ENCODE results near the gene EIF1B. TPM values are rescaled to one million over a fixed set of nuclear protein-coding genes. Genes with fewer than 3 reads are reported as not detected.

Gene EIF1B
- total and polyA plus RNA-seq, 2 of the 13 experiments (the other 11 are each of a cell fraction or from before 2014, with no cell fraction given): 12.7 to 29.1 TPM

DNA sequence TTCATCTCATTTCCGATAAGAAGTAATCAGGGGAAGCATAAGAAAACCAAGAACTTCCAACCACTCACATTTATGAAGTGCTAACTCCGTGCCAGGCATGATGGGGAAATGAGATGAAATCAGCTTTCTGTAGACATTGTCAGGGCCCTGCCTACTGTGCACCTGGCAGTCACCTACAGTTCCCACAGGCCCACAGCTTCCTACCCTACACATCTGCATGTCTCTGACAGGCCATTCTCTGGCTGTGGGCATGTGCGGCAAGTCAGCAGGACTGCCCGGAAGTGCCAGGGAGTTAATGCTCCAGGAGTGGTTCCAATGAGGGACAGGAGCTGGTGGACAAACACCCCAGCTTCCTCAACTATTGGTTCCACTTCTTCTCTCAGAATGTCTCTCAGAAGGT is 24.3 kb downstream of the EIF1B start:
- no TSS peak for BruUV-seq (replicated peaks)
- no peak for ATAC-seq

More for the DNA sequence above, 24.3 kb downstream of the EIF1B start:
- intact Hi-C loops (cut with micrococcal nuclease; ENCODE audit: unreplicated experiment) (no loop called here), in situ Hi-C loops (cut with HindIII; ENCODE audit: extremely low pct_ligation_motif_present, low pct_unique_long_range_greater_than_20kb) (no loop called here)
- H2AFZ ChIP-seq (ENCODE audit: low read length): no peak overlapping the region
- FAIRE-seq (no peak), DNase-seq (ENCODE audit: low spot score) (no peak)
- POLR2A ChIA-PET: no interaction called here
- no peaks in the 10 kb centered on the region for H3K36me3 ChIP-seq (replicated peaks in 1 of 2; ENCODE audit: control insufficient read depth in 1 of 2, insufficient read depth in 2 of 2, low read length in 2 of 2)
- H4K20me1 ChIP-seq (ENCODE audit: insufficient read depth, low read length): no peaks in the 10 kb centered on the region
- no peak overlapping the region for H3K9ac ChIP-seq (ENCODE audit: insufficient read depth, low read depth, low read length)
- CTCF ChIA-PET (ENCODE audit: low intra/inter-chr PET ratio, low total read pairs): no interaction called here
- H3K4me2 ChIP-seq (ENCODE audit: low read depth, low read length): no peak overlapping the region
- H3K27me3 ChIP-seq (ENCODE audit: control insufficient read depth in 1 of 2, insufficient read depth in 2 of 2, low read length in 2 of 2): no peaks in the 10 kb centered on the region; a peak in 1 of 5 replicates
- no peak overlapping the region for H3K4me3 ChIP-seq (replicated peaks in 1 of 3; ENCODE audit: insufficient read depth in 1 of 3, low read depth in 2 of 3, low read length in 3 of 3)
- WGBS (ENCODE audit: low lambda C conversion rate): 25% methylated on average over 2 of the region's 4 CpGs
- peaks cover 7% of the 10 kb centered on the region; the same call in 1 of the 2 replicates for H3K4me1 ChIP-seq (ENCODE audit: insufficient read depth, low read length)
- no peaks in the 10 kb centered on the region for H3K9me3 ChIP-seq (ENCODE audit: low read length)
- TF ChIP-seq ZNF652 (CRISPR knock-in tag; IDR thresholded peaks at IDR 0.05; ENCODE audit: borderline replicate concordance, low read depth) (no peak), ZNF558 (CRISPR knock-in tag; IDR thresholded peaks at IDR 0.05; ENCODE audit: borderline replicate concordance) (no peak), ZNF7 (CRISPR knock-in tag; IDR thresholded peaks at IDR 0.05) (no peak), ZUFSP (CRISPR knock-in tag; IDR thresholded peaks at IDR 0.05; ENCODE audit: borderline replicate concordance) (no peak), ZNF780A (CRISPR knock-in tag; IDR thresholded peaks at IDR 0.05) (no peak), ATF3 (CRISPR knock-in tag; IDR thresholded peaks at IDR 0.05) (no peak), FOXM1 (CRISPR knock-in tag; IDR thresholded peaks at IDR 0.05) (no peak), ZNF557 (CRISPR knock-in tag; IDR thresholded peaks at IDR 0.05) (no peak), ARNTL (CRISPR knock-in tag; IDR thresholded peaks at IDR 0.05) (no peak), RARA (CRISPR knock-in tag; IDR thresholded peaks at IDR 0.05) (no peak), ZNF790 (CRISPR knock-in tag; IDR thresholded peaks at IDR 0.05; ENCODE audit: borderline replicate concordance) (no peak)
- TF ChIP-seq, protein P1, sequence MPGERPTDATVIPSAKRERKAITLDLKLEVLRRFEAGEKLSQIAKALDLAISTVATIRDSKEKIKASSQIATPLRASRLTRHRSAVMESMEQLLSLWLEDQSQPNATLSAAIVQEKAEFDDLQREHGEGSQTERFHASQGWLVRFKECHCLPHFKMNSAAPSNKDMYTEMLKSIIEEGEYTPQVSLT (CRISPR knock-in tag; IDR thresholded peaks at IDR 0.05; ENCODE audit: borderline replicate concordance, low read depth): no peak
- TF ChIP-seq, protein P2, sequence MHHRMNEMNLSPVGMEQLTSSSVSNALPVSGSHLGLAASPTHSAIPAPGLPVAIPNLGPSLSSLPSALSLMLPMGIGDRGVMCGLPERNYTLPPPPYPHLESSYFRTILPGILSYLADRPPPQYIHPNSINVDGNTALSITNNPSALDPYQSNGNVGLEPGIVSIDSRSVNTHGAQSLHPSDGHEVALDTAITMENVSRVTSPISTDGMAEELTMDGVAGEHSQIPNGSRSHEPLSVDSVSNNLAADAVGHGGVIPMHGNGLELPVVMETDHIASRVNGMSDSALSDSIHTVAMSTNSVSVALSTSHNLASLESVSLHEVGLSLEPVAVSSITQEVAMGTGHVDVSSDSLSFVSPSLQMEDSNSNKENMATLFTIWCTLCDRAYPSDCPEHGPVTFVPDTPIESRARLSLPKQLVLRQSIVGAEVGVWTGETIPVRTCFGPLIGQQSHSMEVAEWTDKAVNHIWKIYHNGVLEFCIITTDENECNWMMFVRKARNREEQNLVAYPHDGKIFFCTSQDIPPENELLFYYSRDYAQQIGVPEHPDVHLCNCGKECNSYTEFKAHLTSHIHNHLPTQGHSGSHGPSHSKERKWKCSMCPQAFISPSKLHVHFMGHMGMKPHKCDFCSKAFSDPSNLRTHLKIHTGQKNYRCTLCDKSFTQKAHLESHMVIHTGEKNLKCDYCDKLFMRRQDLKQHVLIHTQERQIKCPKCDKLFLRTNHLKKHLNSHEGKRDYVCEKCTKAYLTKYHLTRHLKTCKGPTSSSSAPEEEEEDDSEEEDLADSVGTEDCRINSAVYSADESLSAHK (CRISPR knock-in tag; IDR thresholded peaks at IDR 0.05; ENCODE audit: borderline replicate concordance): no peak
- TF ChIP-seq, protein P3, sequence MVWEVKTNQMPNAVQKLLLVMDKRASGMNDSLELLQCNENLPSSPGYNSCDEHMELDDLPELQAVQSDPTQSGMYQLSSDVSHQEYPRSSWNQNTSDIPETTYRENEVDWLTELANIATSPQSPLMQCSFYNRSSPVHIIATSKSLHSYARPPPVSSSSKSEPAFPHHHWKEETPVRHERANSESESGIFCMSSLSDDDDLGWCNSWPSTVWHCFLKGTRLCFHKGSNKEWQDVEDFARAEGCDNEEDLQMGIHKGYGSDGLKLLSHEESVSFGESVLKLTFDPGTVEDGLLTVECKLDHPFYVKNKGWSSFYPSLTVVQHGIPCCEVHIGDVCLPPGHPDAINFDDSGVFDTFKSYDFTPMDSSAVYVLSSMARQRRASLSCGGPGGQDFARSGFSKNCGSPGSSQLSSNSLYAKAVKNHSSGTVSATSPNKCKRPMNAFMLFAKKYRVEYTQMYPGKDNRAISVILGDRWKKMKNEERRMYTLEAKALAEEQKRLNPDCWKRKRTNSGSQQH (CRISPR knock-in tag; IDR thresholded peaks at IDR 0.05; ENCODE audit: low read depth): no peak
- H3K27ac ChIP-seq (ENCODE audit: extremely low read length, insufficient read depth, low read length): no peak overlapping the region
- H3K79me2 ChIP-seq (ENCODE audit: insufficient read depth, low read length): no peaks in the 10 kb centered on the region

Measured in HepG2 (cell line).